ENCODE measurements around the gene PRPF19. TPM values are rescaled to one million over a fixed set of nuclear protein-coding genes. Genes with fewer than 3 reads are reported as not detected.
A peak's percentile ranks its signal among the peaks of the same experiment; 100 is the strongest.

Gene PRPF19
- total RNA-seq, 5 donors from 2014 or later (not counting 1 experiment from before 2014, with no cell fraction given) = 81.7 to 106 (median 96.9) TPM

GRCh38 chr11:60864856-60865513, 41.4 kb downstream of the PRPF19 start:
- no peak for DNase-seq
- Histone ChIP-seq H3K9me3 (no peaks in the 10 kb centered on the region), H3K27ac (ENCODE audit: low read length) (no peak overlapping the region), H3K4me1 (ENCODE audit: control insufficient read depth in 1 of 2, extremely low read depth in 1 of 2, insufficient read depth in 2 of 2, low read length in 2 of 2) (peaks cover 0 to 3% of the 10 kb centered on the region in 2 experiments), H3K4me3 (ENCODE audit: control insufficient read depth in 1 of 2, extremely low read depth in 1 of 2, low read length in 1 of 2) (no peak overlapping the region), H3K27me3 (replicated peaks in 1 of 2; ENCODE audit: control insufficient read depth in 2 of 2, extremely low read depth in 1 of 2, insufficient read depth in 2 of 2, low read length in 1 of 2) (peaks cover 0 to 26% of the 10 kb centered on the region in 2 experiments), H3K36me3 (ENCODE audit: control insufficient read depth in 2 of 2, extremely low read depth in 1 of 2, insufficient read depth in 1 of 2, low read length in 1 of 2) (no peaks in the 10 kb centered on the region)
- Mint-ChIP-seq H3K36me3 (no peaks in the 10 kb centered on the region), H3K9me3 (no peaks in the 10 kb centered on the region), H3K27ac (peak overlapping the region in 1 of 2 donors; percentile 34), H3K27me3 (peaks cover 0 to 4% of the 10 kb centered on the region in 2 donors), H3K4me1 (peaks cover 0 to 7% (median 4%) of the 10 kb centered on the region in 3 donors), H3K4me3 (no peak overlapping the region)
- 56% methylated on average over 7 of the region's 7 CpGs for WGBS (ENCODE audit: insufficient coverage)
- POLR2A ChIA-PET = no interaction called here
- peak in 3 of 4 experiments; percentile 35 to 70 (median 61) for ATAC-seq (replicated peaks in 1 of 4)
- CTCF ChIA-PET = interaction anchor here in 1 of 2 donors (0.6 kb wide), 1 partner anchor 224 kb away, joined by 3 read pairs; no protein-coding TSS in a partner anchor

GRCh38 chr11:60863550-60864521, 42.5 kb downstream of the PRPF19 start:
- Histone ChIP-seq H3K27ac (ENCODE audit: low read length) (no peak overlapping the region), H3K4me1 (ENCODE audit: control insufficient read depth in 1 of 2, extremely low read depth in 1 of 2, insufficient read depth in 2 of 2, low read length in 2 of 2) (peaks cover under 1 to 7% of the 10 kb centered on the region in 2 experiments), H3K36me3 (ENCODE audit: control insufficient read depth in 2 of 2, extremely low read depth in 1 of 2, insufficient read depth in 1 of 2, low read length in 1 of 2) (no peaks in the 10 kb centered on the region), H3K9me3 (no peaks in the 10 kb centered on the region), H3K4me3 (ENCODE audit: control insufficient read depth in 1 of 2, extremely low read depth in 1 of 2, low read length in 1 of 2) (no peak overlapping the region), H3K27me3 (replicated peaks in 1 of 2; ENCODE audit: control insufficient read depth in 2 of 2, extremely low read depth in 1 of 2, insufficient read depth in 2 of 2, low read length in 1 of 2) (peaks cover 0 to 18% of the 10 kb centered on the region in 2 experiments)
- no peak for ATAC-seq (replicated peaks in 1 of 4)
- Mint-ChIP-seq H3K9me3 (no peaks in the 10 kb centered on the region), H3K4me1 (peaks cover 7 to 12% (median 10%) of the 10 kb centered on the region in 3 donors), H3K27ac (peak overlapping the region in 1 of 2 donors; percentile 60), H3K4me3 (no peak overlapping the region), H3K36me3 (no peaks in the 10 kb centered on the region), H3K27me3 (no peaks in the 10 kb centered on the region)
- POLR2A ChIA-PET = interaction anchor here in 1 of 2 donors (0.6 kb wide), 1 partner anchor 32 kb away, joined by 3 read pairs; no protein-coding TSS in a partner anchor
- WGBS (ENCODE audit: insufficient coverage) = 90% methylated on average over 6 of the region's 16 CpGs
- no peak for DNase-seq
- CTCF ChIA-PET = no interaction called here

- H3K36me3 Mint-ChIP-seq = no peaks in the 10 kb centered on the region
- H3K27ac Mint-ChIP-seq = no peak overlapping the region
- H3K9me3 Mint-ChIP-seq = no peaks in the 10 kb centered on the region
- H3K36me3 ChIP-seq (ENCODE audit: control insufficient read depth in 2 of 2, extremely low read depth in 1 of 2, insufficient read depth in 1 of 2, low read length in 1 of 2) = no peaks in the 10 kb centered on the region
- ATAC-seq (replicated peaks in 1 of 4) = no peak
- H3K27me3 Mint-ChIP-seq = no peaks in the 10 kb centered on the region
- no peak overlapping the region for H3K4me3 Mint-ChIP-seq
- 84% methylated on average over 8 of the region's 9 CpGs for WGBS (ENCODE audit: insufficient coverage)
- H3K9me3 ChIP-seq = no peaks in the 10 kb centered on the region
- no peak overlapping the region for H3K4me3 ChIP-seq (ENCODE audit: control insufficient read depth in 1 of 2, extremely low read depth in 1 of 2, low read length in 1 of 2)
- peaks cover 5 to 13% of the 10 kb centered on the region in 2 experiments for H3K4me1 ChIP-seq (ENCODE audit: control insufficient read depth in 1 of 2, extremely low read depth in 1 of 2, insufficient read depth in 2 of 2, low read length in 2 of 2)
- DNase-seq = no peak
- H3K27ac ChIP-seq (ENCODE audit: low read length) = no peak overlapping the region
- H3K4me1 Mint-ChIP-seq = peaks cover 17 to 18% (median 18%) of the 10 kb centered on the region in 3 donors
- ChIA-PET CTCF (no interaction called here), POLR2A (no interaction called here)
- peaks cover 0 to 4% of the 10 kb centered on the region in 2 experiments for H3K27me3 ChIP-seq (replicated peaks in 1 of 2; ENCODE audit: control insufficient read depth in 2 of 2, extremely low read depth in 1 of 2, insufficient read depth in 2 of 2, low read length in 1 of 2)
Measured at GRCh38 chr11:60862171-60862570, 44.2 kb downstream of the PRPF19 start.

GRCh38 chr11:60860943-60861342, 45.4 kb downstream of the PRPF19 start:
- Histone ChIP-seq H3K4me3 (ENCODE audit: control insufficient read depth in 1 of 2, extremely low read depth in 1 of 2, low read length in 1 of 2) (no peak overlapping the region), H3K27ac (ENCODE audit: low read length) (no peak overlapping the region), H3K4me1 (ENCODE audit: control insufficient read depth in 1 of 2, extremely low read depth in 1 of 2, insufficient read depth in 2 of 2, low read length in 2 of 2) (peaks cover 5 to 13% of the 10 kb centered on the region in 2 experiments), H3K36me3 (ENCODE audit: control insufficient read depth in 2 of 2, extremely low read depth in 1 of 2, insufficient read depth in 1 of 2, low read length in 1 of 2) (no peaks in the 10 kb centered on the region), H3K9me3 (no peaks in the 10 kb centered on the region), H3K27me3 (replicated peaks in 1 of 2; ENCODE audit: control insufficient read depth in 2 of 2, extremely low read depth in 1 of 2, insufficient read depth in 2 of 2, low read length in 1 of 2) (no peaks in the 10 kb centered on the region)
- CTCF ChIA-PET = no interaction called here
- no peak overlapping the region for H3K4me3 Mint-ChIP-seq
- H3K4me1 Mint-ChIP-seq = peaks cover 17 to 18% (median 18%) of the 10 kb centered on the region in 3 donors
- H3K27ac Mint-ChIP-seq = no peak overlapping the region
- DNase-seq = no peak
- 72% methylated on average over 6 of the region's 7 CpGs for WGBS (ENCODE audit: insufficient coverage)
- no peak for ATAC-seq (replicated peaks in 1 of 4)
- H3K9me3 Mint-ChIP-seq = no peaks in the 10 kb centered on the region
- POLR2A ChIA-PET = no interaction called here
- H3K27me3 Mint-ChIP-seq = no peaks in the 10 kb centered on the region
- no peaks in the 10 kb centered on the region for H3K36me3 Mint-ChIP-seq

- WGBS (ENCODE audit: insufficient coverage) = 75% methylated on average over 8 of the region's 15 CpGs
Measured at GRCh38 chr11:60859616-60860250, 46.7 kb downstream of the PRPF19 start.

More at GRCh38 chr11:60859616-60860250, 46.7 kb downstream of the PRPF19 start:
- ChIA-PET CTCF (no interaction called here), POLR2A (interaction anchor here in 1 of 2 donors (0.7 kb wide), 1 partner anchor 290 kb away, joined by 10 read pairs; no protein-coding TSS in a partner anchor)
- no peaks in the 10 kb centered on the region for H3K9me3 Mint-ChIP-seq
- no peak overlapping the region for H3K27ac ChIP-seq (ENCODE audit: low read length)
- H3K4me1 ChIP-seq (ENCODE audit: control insufficient read depth in 1 of 2, extremely low read depth in 1 of 2, insufficient read depth in 2 of 2, low read length in 2 of 2) = peaks cover 6 to 13% of the 10 kb centered on the region in 2 experiments
- no peak for ATAC-seq (replicated peaks in 1 of 4)
- no peaks in the 10 kb centered on the region for H3K36me3 ChIP-seq (ENCODE audit: control insufficient read depth in 2 of 2, extremely low read depth in 1 of 2, insufficient read depth in 1 of 2, low read length in 1 of 2)
- no peaks in the 10 kb centered on the region for H3K36me3 Mint-ChIP-seq
- H3K9me3 ChIP-seq = no peaks in the 10 kb centered on the region
- no peaks in the 10 kb centered on the region for H3K27me3 Mint-ChIP-seq
- H3K4me3 ChIP-seq (ENCODE audit: control insufficient read depth in 1 of 2, extremely low read depth in 1 of 2, low read length in 1 of 2) = no peak overlapping the region
- H3K4me3 Mint-ChIP-seq = peak overlapping the region in 1 of 3 donors; percentile 36
- peaks cover 21 to 24% (median 23%) of the 10 kb centered on the region in 3 donors for H3K4me1 Mint-ChIP-seq
- no peak for DNase-seq
- no peak overlapping the region for H3K27ac Mint-ChIP-seq
- H3K27me3 ChIP-seq (replicated peaks in 1 of 2; ENCODE audit: control insufficient read depth in 2 of 2, extremely low read depth in 1 of 2, insufficient read depth in 2 of 2, low read length in 1 of 2) = peaks cover 0 to 2% of the 10 kb centered on the region in 2 experiments

All from T-cell (primary cell).